ENCODE measurements around the gene PIMREG.

The PIMREG gene

GRCh38 chr17:6439951-6440350, 4.3 kb upstream of the PIMREG start:
- Histone ChIP-seq H3K4me1 (ENCODE audit: insufficient read depth, low read length, severe bottlenecking) (no peaks in the 10 kb centered on the region), H3K4me3 (ENCODE audit: low read depth, low read length, poor library complexity, severe bottlenecking) (no peak overlapping the region), H3F3A (ENCODE audit: insufficient read depth, low read length) (no peaks in the 10 kb centered on the region), H3K4me2 (ENCODE audit: low read length) (no peak overlapping the region), H4K20me1 (ENCODE audit: insufficient read depth, low read length) (no peaks in the 10 kb centered on the region), H3K27me3 (ENCODE audit: insufficient read depth, low read length) (no peaks in the 10 kb centered on the region), H2AFZ (ENCODE audit: low read length) (no peak overlapping the region), H3K79me2 (ENCODE audit: insufficient read depth, low read length) (no peaks in the 10 kb centered on the region), H3K27ac (ENCODE audit: low read depth, low read length, poor library complexity, severe bottlenecking) (no peak overlapping the region), H3K36me3 (ENCODE audit: insufficient read depth, low read length) (no peaks in the 10 kb centered on the region), H3K9me3 (ENCODE audit: low read length) (no peaks in the 10 kb centered on the region), H3K9me2 (ENCODE audit: low read depth, low read length) (no peaks in the 10 kb centered on the region), H3K9ac (ENCODE audit: low read length) (no peak overlapping the region)
- TF ChIP-seq EZH2 (IDR thresholded peaks at IDR 0.05; ENCODE audit: borderline replicate concordance, low read length) (no peak), CTCF (IDR thresholded peaks at IDR 0.05; ENCODE audit: low read length) (no peak)

GRCh38 chr17:6442775-6443174, 1.5 kb upstream of the PIMREG start:
- Histone ChIP-seq H3K9ac (ENCODE audit: low read length) (no peak overlapping the region), H3K36me3 (ENCODE audit: insufficient read depth, low read length) (no peaks in the 10 kb centered on the region), H3K9me3 (ENCODE audit: low read length) (no peaks in the 10 kb centered on the region), H3K27me3 (ENCODE audit: insufficient read depth, low read length) (peaks cover 7% of the 10 kb centered on the region; the same call in 1 of the 2 replicates), H2AFZ (ENCODE audit: low read length) (no peak overlapping the region), H3K9me2 (ENCODE audit: low read depth, low read length) (no peaks in the 10 kb centered on the region), H3K4me1 (ENCODE audit: insufficient read depth, low read length, severe bottlenecking) (no peaks in the 10 kb centered on the region), H4K20me1 (ENCODE audit: insufficient read depth, low read length) (no peaks in the 10 kb centered on the region), H3K27ac (ENCODE audit: low read depth, low read length, poor library complexity, severe bottlenecking) (no peak overlapping the region), H3F3A (ENCODE audit: insufficient read depth, low read length) (no peaks in the 10 kb centered on the region), H3K4me3 (ENCODE audit: low read depth, low read length, poor library complexity, severe bottlenecking) (no peak overlapping the region), H3K79me2 (ENCODE audit: insufficient read depth, low read length) (no peaks in the 10 kb centered on the region), H3K4me2 (ENCODE audit: low read length) (no peak overlapping the region)
- no peak for TF ChIP-seq EZH2 (IDR thresholded peaks at IDR 0.05; ENCODE audit: borderline replicate concordance, low read length)
- TF ChIP-seq CTCF (IDR thresholded peaks at IDR 0.05; ENCODE audit: low read length): no peak

GRCh38 chr17:6444571-6445335, 498 bp downstream of the PIMREG start:
- no peak overlapping the region for H3K9ac ChIP-seq (ENCODE audit: low read length)
- TF ChIP-seq CTCF (IDR thresholded peaks at IDR 0.05; ENCODE audit: low read length) (no peak), EZH2 (IDR thresholded peaks at IDR 0.05; ENCODE audit: borderline replicate concordance, low read length) (no peak)
- H3K9me2 ChIP-seq (ENCODE audit: low read depth, low read length): no peaks in the 10 kb centered on the region
- H3K36me3 ChIP-seq (ENCODE audit: insufficient read depth, low read length): no peaks in the 10 kb centered on the region
- no peak overlapping the region for H3K27ac ChIP-seq (ENCODE audit: low read depth, low read length, poor library complexity, severe bottlenecking)
- H3F3A ChIP-seq (ENCODE audit: insufficient read depth, low read length): no peaks in the 10 kb centered on the region
- H3K4me2 ChIP-seq (ENCODE audit: low read length): no peak overlapping the region
- no peaks in the 10 kb centered on the region for H3K9me3 ChIP-seq (ENCODE audit: low read length)
- H2AFZ ChIP-seq (ENCODE audit: low read length): no peak overlapping the region
- no peaks in the 10 kb centered on the region for H4K20me1 ChIP-seq (ENCODE audit: insufficient read depth, low read length)
- H3K27me3 ChIP-seq (ENCODE audit: insufficient read depth, low read length): peaks cover 11% of the 10 kb centered on the region; the same call in 1 of the 2 replicates
- H3K79me2 ChIP-seq (ENCODE audit: insufficient read depth, low read length): no peaks in the 10 kb centered on the region
- no peaks in the 10 kb centered on the region for H3K4me1 ChIP-seq (ENCODE audit: insufficient read depth, low read length, severe bottlenecking)
- H3K4me3 ChIP-seq (ENCODE audit: low read depth, low read length, poor library complexity, severe bottlenecking): no peak overlapping the region

Data from OCI-LY1 (cell line).